HG02943 (cell line): ENCODE data around the gene LCE1F.

Source experiments
- ATAC-seq: cut with Tn5 transposase; IDR thresholded peaks from one replicate; pipeline ENCODE4 v1.9.1; 2021; ENCODE audit warnings: mild to moderate bottlenecking, low read depth, moderate library complexity; ENCODE audit not compliant: unreplicated experiment

Gene LCE1F

GRCh38 chr1:152774875-152775274 lies at the start of gene LCE1F:
Gene LCE1F, plus strand, starts transcription at chr1:152775140. Its CDS starts 1,232 bp downstream, at chr1:152776372.
- no peak for ATAC-seq

GRCh38 chr1:152725261-152725660 lies 49.7 kb upstream of the LCE1F start:
- ATAC-seq = no peak

- no peak for ATAC-seq
Measured at GRCh38 chr1:152728986-152729385, 46.0 kb upstream of the LCE1F start.

- ATAC-seq = no peak
Measured at GRCh38 chr1:152735648-152736047, 39.3 kb upstream of the LCE1F start.

GRCh38 chr1:152737997-152738396 lies 36.9 kb upstream of the LCE1F start:
- no peak for ATAC-seq

GRCh38 chr1:152739841-152740240 lies 35.1 kb upstream of the LCE1F start:
- no peak for ATAC-seq

- no peak for ATAC-seq
Measured at GRCh38 chr1:152741656-152742055, 33.3 kb upstream of the LCE1F start.

GRCh38 chr1:152743371-152744145 lies 31.4 kb upstream of the LCE1F start:
- no peak for ATAC-seq

- no peak for ATAC-seq
Measured at GRCh38 chr1:152745289-152745704, 29.6 kb upstream of the LCE1F start.

- ATAC-seq = no peak
Measured at GRCh38 chr1:152745765-152746444, 29.0 kb upstream of the LCE1F start.

- no peak for ATAC-seq
Measured at GRCh38 chr1:152747831-152748230, 27.1 kb upstream of the LCE1F start.

- no peak for ATAC-seq
Measured at GRCh38 chr1:152752225-152752624, 22.7 kb upstream of the LCE1F start.

GRCh38 chr1:152753586-152753985 lies 21.4 kb upstream of the LCE1F start:
- ATAC-seq = no peak

- no peak for ATAC-seq
Measured at GRCh38 chr1:152756872-152757271, 18.1 kb upstream of the LCE1F start.

GRCh38 chr1:152757747-152758146 lies 17.2 kb upstream of the LCE1F start, which contains the start of gene KPRP:
Gene KPRP, plus strand, starts transcription at chr1:152758025. Its CDS starts 1,564 bp downstream, at chr1:152759589.
- ATAC-seq = no peak

- no peak for ATAC-seq
Measured at GRCh38 chr1:152758636-152759035, 16.3 kb upstream of the LCE1F start.

GRCh38 chr1:152759453-152760173 lies 15.3 kb upstream of the LCE1F start:
- ATAC-seq = no peak

GRCh38 chr1:152760551-152761190 lies 14.3 kb upstream of the LCE1F start:
- ATAC-seq = no peak

- ATAC-seq = no peak
Measured at GRCh38 chr1:152761609-152762213, 13.2 kb upstream of the LCE1F start.

- ATAC-seq = no peak
Measured at GRCh38 chr1:152768847-152769533, 6.0 kb upstream of the LCE1F start.
